ENCODE data around the gene CACNA1A. TPM values are rescaled to one million over a fixed set of nuclear protein-coding genes. Genes with fewer than 3 reads are reported as not detected.
A peak's percentile ranks its signal among the peaks of the same experiment; 100 is the strongest.
"Not testable (repeated sequence)": the region's sequence is repeated elsewhere in the genome, so short reads cannot be mapped to it uniquely, and the experiment has no call there.

Gene CACNA1A
- polyA plus RNA-seq, 1 donor (not counting 4 experiments of a cell fraction or from before 2014, with no cell fraction given): not detected

DNA sequence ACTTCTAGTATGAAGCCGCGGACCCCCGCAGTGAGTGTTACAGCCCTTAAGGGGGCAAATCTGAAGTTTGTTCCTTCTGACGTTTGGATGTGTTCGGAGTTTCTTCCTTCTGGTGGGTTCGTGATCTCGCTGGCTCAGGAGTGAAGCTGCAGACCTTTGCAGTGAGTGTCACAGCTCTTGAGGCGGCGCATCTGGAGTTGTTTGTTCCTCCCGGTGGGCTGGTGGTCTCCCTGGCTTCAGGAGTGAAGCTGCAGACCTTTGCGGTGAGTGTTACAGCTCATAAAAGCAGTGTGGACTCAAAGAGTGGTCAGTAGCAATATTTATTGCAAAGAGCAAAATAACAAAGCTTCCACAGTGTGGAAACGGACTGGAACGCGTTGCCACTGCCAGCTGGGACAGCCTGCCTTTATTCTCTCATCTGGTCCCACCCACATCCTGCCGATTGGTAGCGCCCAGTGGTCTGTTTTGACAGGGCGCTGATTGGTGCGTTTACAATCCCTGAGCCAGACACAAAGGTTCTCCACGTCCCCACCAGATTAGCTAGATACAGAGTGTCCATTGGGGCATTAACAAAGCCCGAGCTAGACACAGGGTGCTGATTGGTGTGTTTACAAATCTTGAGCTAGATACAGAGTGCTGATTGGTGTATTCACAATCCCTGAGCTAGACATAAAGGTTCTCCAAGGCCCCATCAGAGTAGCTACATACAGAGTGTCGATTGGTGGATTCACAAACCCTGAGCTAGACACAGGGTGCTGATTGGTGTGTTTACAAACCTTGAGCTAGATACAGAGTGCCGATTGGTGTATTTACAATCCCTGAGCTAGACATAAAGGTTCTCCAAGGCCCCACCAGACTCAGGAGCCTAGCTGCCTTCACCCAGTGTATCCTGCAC is 320.3 kb downstream of the CACNA1A start:
- H3K9ac ChIP-seq (ENCODE audit: control insufficient read depth, extremely low read depth, insufficient read depth, low read length); H3K4me1 ChIP-seq (ENCODE audit: control insufficient read depth, extremely low read depth, insufficient read depth, low read length); H2AFZ ChIP-seq (ENCODE audit: control insufficient read depth, low read length); H3K4me2 ChIP-seq (ENCODE audit: control insufficient read depth, extremely low read depth, insufficient read depth, low read depth, low read length); DNase-seq (ENCODE audit: low read depth, low spot score); H3K9me1 ChIP-seq (ENCODE audit: control insufficient read depth, extremely low read depth, insufficient read depth, low read length); dilution Hi-C loops (cut with MboI; ENCODE audit: extremely low pct_ligation_motif_present, low sequenced_read_pairs); FAIRE-seq; H3K79me2 ChIP-seq (ENCODE audit: control insufficient read depth, insufficient read depth, low read length); H3K36me3 ChIP-seq (ENCODE audit: control insufficient read depth in 2 of 2, extremely low read depth in 1 of 2, insufficient read depth in 2 of 2, low read length in 2 of 2); H4K20me1 ChIP-seq (ENCODE audit: control insufficient read depth, extremely low read depth, insufficient read depth, low read length); H3K27me3 ChIP-seq (ENCODE audit: control insufficient read depth, extremely low read depth, insufficient read depth, low read length); H3K4me3 ChIP-seq (ENCODE audit: control insufficient read depth in 2 of 3, extremely low read depth in 1 of 3, insufficient read depth in 2 of 3, low read depth in 1 of 3, low read length in 3 of 3); H3K9me3 ChIP-seq (ENCODE audit: control insufficient read depth, low read depth, low read length); H3K27ac ChIP-seq (ENCODE audit: control insufficient read depth, insufficient read depth, low read length): not testable (repeated sequence)

DNA sequence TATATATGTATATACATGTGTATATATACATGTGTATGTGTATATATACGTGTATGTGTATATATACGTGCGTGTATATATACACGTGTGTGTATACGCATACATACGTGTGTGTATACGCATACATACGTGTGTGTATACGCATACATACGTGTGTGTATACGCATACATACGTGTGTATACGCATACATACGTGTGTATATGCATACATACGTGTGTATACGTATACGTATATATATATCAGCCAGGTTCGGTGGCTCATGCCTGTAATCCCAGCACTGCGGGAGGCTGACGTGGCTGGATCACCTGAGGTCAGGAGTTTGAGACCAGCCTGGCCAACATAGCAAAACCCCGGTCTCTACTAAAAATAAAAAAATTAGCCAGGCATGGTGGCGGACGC is 321.4 kb downstream of the CACNA1A start:
- H3K4me2 ChIP-seq (ENCODE audit: control insufficient read depth, extremely low read depth, insufficient read depth, low read depth, low read length); H3K27ac ChIP-seq (ENCODE audit: control insufficient read depth, insufficient read depth, low read length); H2AFZ ChIP-seq (ENCODE audit: control insufficient read depth, low read length); H3K9ac ChIP-seq (ENCODE audit: control insufficient read depth, extremely low read depth, insufficient read depth, low read length); dilution Hi-C loops (cut with MboI; ENCODE audit: extremely low pct_ligation_motif_present, low sequenced_read_pairs); H3K9me3 ChIP-seq (ENCODE audit: control insufficient read depth, low read depth, low read length); H4K20me1 ChIP-seq (ENCODE audit: control insufficient read depth, extremely low read depth, insufficient read depth, low read length); H3K9me1 ChIP-seq (ENCODE audit: control insufficient read depth, extremely low read depth, insufficient read depth, low read length); FAIRE-seq; H3K36me3 ChIP-seq (ENCODE audit: control insufficient read depth in 2 of 2, extremely low read depth in 1 of 2, insufficient read depth in 2 of 2, low read length in 2 of 2); H3K4me3 ChIP-seq (ENCODE audit: control insufficient read depth in 2 of 3, extremely low read depth in 1 of 3, insufficient read depth in 2 of 3, low read depth in 1 of 3, low read length in 3 of 3); H3K79me2 ChIP-seq (ENCODE audit: control insufficient read depth, insufficient read depth, low read length); DNase-seq (ENCODE audit: low read depth, low spot score); H3K27me3 ChIP-seq (ENCODE audit: control insufficient read depth, extremely low read depth, insufficient read depth, low read length); H3K4me1 ChIP-seq (ENCODE audit: control insufficient read depth, extremely low read depth, insufficient read depth, low read length): not testable (repeated sequence)

DNA sequence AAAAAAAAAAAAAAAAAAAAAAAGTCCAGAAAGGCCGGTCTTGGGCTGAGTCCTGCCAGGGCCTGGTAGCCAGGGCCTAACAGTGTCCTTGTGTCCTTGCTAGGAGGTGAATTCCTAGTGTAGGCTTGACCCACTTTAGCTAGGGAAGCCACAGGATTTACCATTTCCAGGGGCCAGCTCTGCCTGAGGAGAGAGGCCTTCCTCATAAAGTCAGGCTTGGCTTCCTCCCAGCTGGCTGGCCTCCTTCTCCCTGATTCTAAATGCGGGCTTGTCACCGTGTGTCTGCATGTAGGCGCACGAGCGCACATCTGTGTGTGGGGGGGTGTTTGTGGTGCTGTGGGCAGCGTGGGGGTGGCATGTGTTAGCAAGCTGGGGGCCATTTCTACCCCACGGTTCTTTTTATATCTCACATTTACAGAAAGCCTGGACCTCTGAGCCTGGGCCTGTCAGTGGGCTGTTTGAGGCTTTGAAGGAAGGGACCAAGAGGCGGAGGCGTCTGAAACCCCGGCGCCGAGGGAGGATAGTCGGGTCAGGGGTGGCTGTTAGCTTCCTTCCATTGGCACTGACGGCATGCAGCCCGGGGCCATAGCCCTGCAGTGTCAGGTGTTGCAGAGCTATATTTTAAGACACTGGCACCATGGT is 324.4 kb downstream of the CACNA1A start:
- Histone ChIP-seq H3K4me2 (ENCODE audit: control insufficient read depth, extremely low read depth, insufficient read depth, low read depth, low read length) (no peak overlapping the region), H4K20me1 (ENCODE audit: control insufficient read depth, extremely low read depth, insufficient read depth, low read length) (no peaks in the 10 kb centered on the region), H3K36me3 (ENCODE audit: control insufficient read depth in 2 of 2, extremely low read depth in 1 of 2, insufficient read depth in 2 of 2, low read length in 2 of 2) (no peaks in the 10 kb centered on the region), H2AFZ (ENCODE audit: control insufficient read depth, low read length) (peak overlapping the region; percentile 54), H3K4me1 (ENCODE audit: control insufficient read depth, extremely low read depth, insufficient read depth, low read length) (peaks cover 6% of the 10 kb centered on the region), H3K27me3 (ENCODE audit: control insufficient read depth, extremely low read depth, insufficient read depth, low read length) (no peaks in the 10 kb centered on the region), H3K4me3 (ENCODE audit: control insufficient read depth in 2 of 3, extremely low read depth in 1 of 3, insufficient read depth in 2 of 3, low read depth in 1 of 3, low read length in 3 of 3) (no peak overlapping the region), H3K9me3 (ENCODE audit: control insufficient read depth, low read depth, low read length) (no peaks in the 10 kb centered on the region), H3K9me1 (ENCODE audit: control insufficient read depth, extremely low read depth, insufficient read depth, low read length) (no peaks in the 10 kb centered on the region), H3K79me2 (ENCODE audit: control insufficient read depth, insufficient read depth, low read length) (no peaks in the 10 kb centered on the region), H3K9ac (ENCODE audit: control insufficient read depth, extremely low read depth, insufficient read depth, low read length) (peak overlapping the region; percentile 28), H3K27ac (ENCODE audit: control insufficient read depth, insufficient read depth, low read length) (no peak overlapping the region)
- dilution Hi-C loops (cut with MboI; ENCODE audit: extremely low pct_ligation_motif_present, low sequenced_read_pairs): no loop called here
- FAIRE-seq: no peak
- DNase-seq (ENCODE audit: low read depth, low spot score): no peak
- no peak for TF ChIP-seq EZH2 (IDR thresholded peaks at IDR 0.05; ENCODE audit: low read length)
- TF ChIP-seq, protein P1, sequence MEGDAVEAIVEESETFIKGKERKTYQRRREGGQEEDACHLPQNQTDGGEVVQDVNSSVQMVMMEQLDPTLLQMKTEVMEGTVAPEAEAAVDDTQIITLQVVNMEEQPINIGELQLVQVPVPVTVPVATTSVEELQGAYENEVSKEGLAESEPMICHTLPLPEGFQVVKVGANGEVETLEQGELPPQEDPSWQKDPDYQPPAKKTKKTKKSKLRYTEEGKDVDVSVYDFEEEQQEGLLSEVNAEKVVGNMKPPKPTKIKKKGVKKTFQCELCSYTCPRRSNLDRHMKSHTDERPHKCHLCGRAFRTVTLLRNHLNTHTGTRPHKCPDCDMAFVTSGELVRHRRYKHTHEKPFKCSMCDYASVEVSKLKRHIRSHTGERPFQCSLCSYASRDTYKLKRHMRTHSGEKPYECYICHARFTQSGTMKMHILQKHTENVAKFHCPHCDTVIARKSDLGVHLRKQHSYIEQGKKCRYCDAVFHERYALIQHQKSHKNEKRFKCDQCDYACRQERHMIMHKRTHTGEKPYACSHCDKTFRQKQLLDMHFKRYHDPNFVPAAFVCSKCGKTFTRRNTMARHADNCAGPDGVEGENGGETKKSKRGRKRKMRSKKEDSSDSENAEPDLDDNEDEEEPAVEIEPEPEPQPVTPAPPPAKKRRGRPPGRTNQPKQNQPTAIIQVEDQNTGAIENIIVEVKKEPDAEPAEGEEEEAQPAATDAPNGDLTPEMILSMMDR (optimal IDR thresholded peaks at IDR 0.05 in 1 of 3, IDR thresholded peaks at IDR 0.05 in 1 of 3, conservative IDR thresholded peaks at IDR 0.05 in 1 of 3; ENCODE audit: extremely low read depth in 1 of 3, insufficient read depth in 2 of 3, low read length in 3 of 3): no peak

DNA sequence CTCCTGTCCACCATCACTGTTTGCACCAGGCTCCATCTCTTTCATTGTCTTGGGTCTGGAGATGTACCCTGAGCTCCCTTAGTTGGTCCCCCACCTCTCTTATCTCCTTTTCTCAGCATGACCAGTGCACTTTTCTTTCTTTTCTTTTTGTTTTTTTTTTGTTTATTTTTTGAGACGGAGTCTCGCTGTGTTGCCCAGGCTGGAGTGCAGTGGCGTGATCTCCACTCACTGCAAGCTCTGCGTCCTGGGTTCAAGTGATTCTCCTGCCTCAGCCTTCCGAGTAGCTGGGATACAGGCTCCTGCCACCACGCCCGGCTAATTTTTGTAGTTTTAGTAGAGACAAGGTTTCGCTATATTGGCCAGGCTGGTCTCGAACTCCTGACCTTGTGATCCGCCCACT is 328.0 kb downstream of the CACNA1A start:
- H3K79me2 ChIP-seq (ENCODE audit: control insufficient read depth, insufficient read depth, low read length); H2AFZ ChIP-seq (ENCODE audit: control insufficient read depth, low read length); H3K4me1 ChIP-seq (ENCODE audit: control insufficient read depth, extremely low read depth, insufficient read depth, low read length); FAIRE-seq; H4K20me1 ChIP-seq (ENCODE audit: control insufficient read depth, extremely low read depth, insufficient read depth, low read length); H3K27ac ChIP-seq (ENCODE audit: control insufficient read depth, insufficient read depth, low read length); H3K36me3 ChIP-seq (ENCODE audit: control insufficient read depth in 2 of 2, extremely low read depth in 1 of 2, insufficient read depth in 2 of 2, low read length in 2 of 2); H3K4me2 ChIP-seq (ENCODE audit: control insufficient read depth, extremely low read depth, insufficient read depth, low read depth, low read length); DNase-seq (ENCODE audit: low read depth, low spot score); H3K9me3 ChIP-seq (ENCODE audit: control insufficient read depth, low read depth, low read length); H3K27me3 ChIP-seq (ENCODE audit: control insufficient read depth, extremely low read depth, insufficient read depth, low read length); H3K9ac ChIP-seq (ENCODE audit: control insufficient read depth, extremely low read depth, insufficient read depth, low read length); H3K9me1 ChIP-seq (ENCODE audit: control insufficient read depth, extremely low read depth, insufficient read depth, low read length); dilution Hi-C loops (cut with MboI; ENCODE audit: extremely low pct_ligation_motif_present, low sequenced_read_pairs); H3K4me3 ChIP-seq (ENCODE audit: control insufficient read depth in 2 of 3, extremely low read depth in 1 of 3, insufficient read depth in 2 of 3, low read depth in 1 of 3, low read length in 3 of 3): not testable (repeated sequence)

Data from keratinocyte (primary cell).